Ishikawa (cell line): ENCODE measurements around the gene TBC1D16.

Experiments used
- CREB1 ChIP-seq: IDR thresholded peaks from 2 replicates; pipeline ENCODE4 v1.6.1; 2012; ENCODE audit warnings: low read depth
- EGR1 ChIP-seq: IDR thresholded peaks from 2 replicates; pipeline ENCODE4 v1.6.1; 2012
- EP300 ChIP-seq: IDR thresholded peaks from 2 replicates; pipeline ENCODE4 v1.6.1; 2012; ENCODE audit warnings: borderline replicate concordance
- MAX ChIP-seq: IDR thresholded peaks from 2 replicates; pipeline ENCODE4 v1.6.1; 2012
- NFIC ChIP-seq: IDR thresholded peaks from 2 replicates; pipeline ENCODE4 v1.6.1; 2012
- RAD21 ChIP-seq: IDR thresholded peaks from 2 replicates; pipeline ENCODE4 v1.6.1; 2012; ENCODE audit warnings: low read depth
- REST ChIP-seq: IDR thresholded peaks from 2 replicates; pipeline ENCODE4 v1.6.1; 2012; ENCODE audit warnings: low read depth, mild to moderate bottlenecking
- TAF1 ChIP-seq: IDR thresholded peaks from 2 replicates; pipeline ENCODE4 v1.6.1; 2012; ENCODE audit warnings: low read depth, mild to moderate bottlenecking
- TCF12 ChIP-seq: IDR thresholded peaks from 2 replicates; pipeline ENCODE4 v1.6.1; 2012; ENCODE audit warnings: low read depth
- TEAD4 ChIP-seq: IDR thresholded peaks from 2 replicates; pipeline ENCODE4 v1.6.1; 2012
- USF1 ChIP-seq: IDR thresholded peaks from 2 replicates; pipeline ENCODE4 v1.6.1; 2012
- YY1 ChIP-seq: IDR thresholded peaks from 2 replicates; pipeline ENCODE4 v1.6.1; 2012; ENCODE audit warnings: low read depth
- ZBTB7A ChIP-seq: IDR thresholded peaks from 2 replicates; pipeline ENCODE4 v1.6.1; 2012; ENCODE audit warnings: low read depth

TBC1D16 gene

GRCh38 chr17:80080081-80080480 is 44.4 kb upstream of the TBC1D16 start:
- no peak for TF ChIP-seq TCF12
- TF ChIP-seq TEAD4 = peak; percentile 30; the same call in 1 of the 2 replicates

- TF ChIP-seq MAX (no peak), EGR1 (no peak), TAF1 (no peak), EP300 (no peak), USF1 (no peak), TEAD4 (no peak), REST (no peak), CREB1 (no peak)
These were observed 36.7 kb upstream of the TBC1D16 start for GRCh38 chr17:80072410-80072809.

GRCh38 chr17:80071116-80071841 is 35.6 kb upstream of the TBC1D16 start:
- TF ChIP-seq TCF12 (no peak), ZBTB7A (no peak), USF1 (no peak), REST (no peak), NFIC (no peak), RAD21 (no peak), EGR1 (no peak), MAX (no peak), CREB1 (no peak)

GRCh38 chr17:80070375-80071115 is 34.9 kb upstream of the TBC1D16 start:
- TF ChIP-seq USF1 = no peak
- TF ChIP-seq YY1 = no peak
- no peak for TF ChIP-seq TAF1
- no peak for TF ChIP-seq CREB1

GRCh38 chr17:80068301-80069222 is 32.9 kb upstream of the TBC1D16 start:
- 0 out of 2 replicates have a peak, but pooled peaks have one; percentile 31 for TF ChIP-seq ZBTB7A
- TF ChIP-seq RAD21 = no peak
- TF ChIP-seq TEAD4 = no peak
- no peak for TF ChIP-seq YY1
- no peak for TF ChIP-seq MAX
